K562 (cell line): ENCODE measurements around the gene MDC1. TPM values are rescaled to one million over a fixed set of nuclear protein-coding genes. Genes with fewer than 3 reads are reported as not detected.
A peak's percentile ranks its signal among the peaks of the same experiment; 100 is the strongest.

Experiments used
- ARID3A ChIP-seq: IDR thresholded peaks from 2 replicates; pipeline ENCODE4 v1.6.1; 2012; ENCODE audit warnings: low read depth, low read length, improper control_type of control experiment, borderline replicate concordance
- DEAF1 ChIP-seq: fragments of 450-650 bp; formaldehyde crosslinking; IDR thresholded peaks from 2 replicates; pipeline ENCODE4 v1.4.0; 2020; ENCODE audit warnings: mild to moderate bottlenecking, moderate library complexity
- DPF2 ChIP-seq: fragments of 450-650 bp; IDR thresholded peaks from 2 replicates; pipeline ENCODE4 v1.6.1; 2016
- EP400 ChIP-seq: fragments of 450-650 bp; IDR thresholded peaks from 2 replicates; pipeline ENCODE4 v1.6.1; 2017; ENCODE audit warnings: antibody characterized with exemption, mild to moderate bottlenecking, moderate library complexity
- ETV6 ChIP-seq, 3 experiments: fragments of 150-350 bp in 1 of 3; sonication (generic) in 1 of 3; formaldehyde crosslinking in 1 of 3; IDR thresholded peaks; 2 replicates each; pipeline versions ENCODE4 v1.6.1 to v1.8.0; 2014 to 2022; ENCODE audit warnings: borderline replicate concordance in 2 of 3, low read depth in 2 of 3, antibody characterized with exemption in 1 of 3, low read length in 1 of 3, mild to moderate bottlenecking in 1 of 3, missing genetic modification reagents in 1 of 3
- GATAD2A ChIP-seq: fragments of 450-650 bp; IDR thresholded peaks from 2 replicates; pipeline ENCODE4 v1.6.1; 2017
- KDM4B ChIP-seq, 2 experiments: fragments of 450-650 bp in 1 of 2; sonication (generic) in 1 of 2; IDR thresholded peaks; 2 replicates each; pipeline ENCODE4 v1.6.1; 2016 to 2017; ENCODE audit warnings: borderline replicate concordance in 2 of 2, antibody characterized with exemption in 1 of 2, low read depth in 1 of 2, mild to moderate bottlenecking in 1 of 2
- MCM3 ChIP-seq: fragments of 450-650 bp; IDR thresholded peaks from 2 replicates; pipeline ENCODE4 v1.6.1; 2016
- MCM7 ChIP-seq, 2 experiments: fragments of 450-650 bp; IDR thresholded peaks; 2 replicates each; pipeline ENCODE4 v1.6.1; 2016 to 2018
- PML ChIP-seq: IDR thresholded peaks from 2 replicates; pipeline ENCODE4 v1.6.1; 2012; ENCODE audit warnings: low read length, inconsistent platforms
- RBBP5 ChIP-seq: fragments of 200-600 bp; sonication (generic); IDR thresholded peaks from 2 replicates; pipeline ENCODE4 v1.6.1; 2012; ENCODE audit warnings: borderline replicate concordance, mild to moderate bottlenecking, low read length, control low read depth, inconsistent platforms; ENCODE audit not compliant: insufficient read depth, poor library complexity, severe bottlenecking
- SIX5 ChIP-seq, 2 experiments: IDR thresholded peaks; 2 replicates each; pipeline ENCODE4 v1.6.1; 2011; ENCODE audit warnings: low read length in 2 of 2, borderline replicate concordance in 1 of 2, low read depth in 1 of 2, mild to moderate bottlenecking in 1 of 2, moderate library complexity in 1 of 2; ENCODE audit not compliant: insufficient read depth in 1 of 2
- TCF15 ChIP-seq: fragments of 250-450 bp; sonication (Bioruptor Pico); IDR thresholded peaks from 2 replicates; pipeline ENCODE4 v1.8.0; 2022; ENCODE audit warnings: moderate library complexity, mild to moderate bottlenecking, inconsistent platforms
- TSC22D4 ChIP-seq: fragments of 450-650 bp; IDR thresholded peaks from 2 replicates; pipeline ENCODE4 v1.6.1; 2016; ENCODE audit warnings: missing genetic modification characterization, missing biosample characterization, control low read depth
- VEZF1 ChIP-seq: fragments of 200-800 bp; sonication (Bioruptor generic); IDR thresholded peaks from 2 replicates; pipeline ENCODE4 v1.6.1; 2017; ENCODE audit warnings: missing genetic modification characterization, missing compliant biosample characterization
- ZFP91 ChIP-seq: sonication (generic); formaldehyde crosslinking; IDR thresholded peaks from 2 replicates; pipeline ENCODE4 v1.8.0; 2022; ENCODE audit warnings: mild to moderate bottlenecking, missing genetic modification reagents
- ZNF274 ChIP-seq: IDR thresholded peaks from 2 replicates; pipeline ENCODE4 v1.6.1; 2011; ENCODE audit warnings: low read depth, mild to moderate bottlenecking, low read length, moderate library complexity, borderline replicate concordance
- ZNF354B ChIP-seq: fragments of 250-450 bp; sonication (Bioruptor Pico); IDR thresholded peaks from 2 replicates; pipeline ENCODE4 v1.4.0; 2020
- ZNF511 ChIP-seq: sonication (generic); formaldehyde crosslinking; IDR thresholded peaks from 2 replicates; pipeline ENCODE4 v1.8.0; 2022; ENCODE audit warnings: mild to moderate bottlenecking, missing genetic modification reagents
- ZNF77 ChIP-seq: fragments of 250-450 bp; sonication (Bioruptor Pico); IDR thresholded peaks from 2 replicates; pipeline ENCODE4 v1.5.0; 2020
- polyA plus RNA-seq, 8 experiments: library from polyadenylated mRNA; depleted of rRNA in 4 of 8; stranded (reverse) in 5 of 8; unstranded in 3 of 8; fragments of >200 nt; fragmentation: Nextera tagmentation in 2 of 8; fragmentation: Illumina TruSeq in 1 of 8; extraction: Ambion mirVana in 2 of 8; extraction: Trizol in 1 of 8; gene quantifications; 2 replicates each; pipeline versions ENCODE4 v1.2.1 to v1.2.3, GENCODE V29; 2011 to 2014; ENCODE audit warnings: inconsistent platforms in 1 of 8, missing spikeins in 1 of 8
- total RNA-seq, 7 experiments: library from RNA; depleted of rRNA in 6 of 7; stranded (reverse); fragments of >200 nt in 6 of 7; fragmentation: Illumina TruSeq in 2 of 7; extraction: Trizol in 2 of 7; gene quantifications; 2 replicates each; pipeline versions ENCODE4 v1.2.1 to v1.2.3, GENCODE V29; 2011 to 2021; ENCODE audit warnings: low replicate concordance in 1 of 7

MDC1 gene
- total and polyA plus RNA-seq, 9 of the 15 experiments (the other 6 are each of a cell fraction or from before 2014, with no cell fraction given), result 8.2 to 114 (median 20.0) TPM

- TF ChIP-seq VEZF1 (CRISPR knock-in tag) (peak; percentile 85), RBBP5 (peak; percentile 20), ZNF511 (CRISPR knock-in tag) (no peak), ZNF354B (CRISPR knock-in tag) (no peak), PML (no peak), KDM4B (IDR thresholded peaks at IDR 0.05; ENCODE audit: borderline replicate concordance in 2 of 2, low read depth in 1 of 2) (peak in 1 of 2 experiments; percentile 84; a peak in 1 of 4 replicates), ZFP91 (CRISPR knock-in tag) (no peak), MCM7 (IDR thresholded peaks at IDR 0.05) (no peak), DEAF1 (no peak), TSC22D4 (no peak), ARID3A (no peak), EP400 (no peak), ZNF77 (CRISPR knock-in tag) (no peak), MCM3 (no peak), GATAD2A (no peak), TCF15 (no peak), ZNF274 (no peak), ETV6 (IDR thresholded peaks at IDR 0.05; ENCODE audit: borderline replicate concordance in 1 of 2, low read depth in 2 of 2, low read length in 1 of 2) (peak in 1 of 2 experiments; percentile 20; a peak in 1 of 4 replicates), ETV6 (CRISPR knock-in tag; IDR thresholded peaks at IDR 0.05; ENCODE audit: borderline replicate concordance) (no peak), DPF2 (peak; percentile 18; the same call in 1 of the 2 replicates), SIX5 (IDR thresholded peaks at IDR 0.05; ENCODE audit: borderline replicate concordance in 1 of 2, insufficient read depth in 1 of 2, low read depth in 1 of 2, low read length in 2 of 2) (no peak)
Measured at GRCh38 chr6:30684386-30685156, 32.5 kb downstream of the MDC1 start (continued).
